Activated T-cell treated with anti-CD3 and anti-CD28 coated beads, Interleukin-2, amount 50 U/mL, for 24 hours (primary cell): ENCODE results near the gene RAB3GAP1.
A peak's percentile ranks its signal among the peaks of the same experiment; 100 is the strongest.

Source experiments
- DNase-seq: peaks from one replicate; pipeline ENCODE4 v3.0.0-alpha.2; 2020
- H3K27ac Mint-ChIP-seq: 2 replicates; pipeline ENCODE4 v1.8.0; 2020; ENCODE audit warnings: mild to moderate bottlenecking, mixed read lengths
- H3K27me3 Mint-ChIP-seq: 2 replicates; pipeline ENCODE4 v1.8.0; 2020; ENCODE audit warnings: mixed read lengths
- H3K36me3 Mint-ChIP-seq: 2 replicates; pipeline ENCODE4 v1.8.0; 2020; ENCODE audit warnings: low read depth, mixed read lengths
- H3K4me1 Mint-ChIP-seq: 2 replicates; pipeline ENCODE4 v1.8.0; 2020; ENCODE audit warnings: low read depth, mixed read lengths
- H3K4me3 Mint-ChIP-seq: 2 replicates; pipeline ENCODE4 v1.8.0; 2020; ENCODE audit warnings: mild to moderate bottlenecking, moderate library complexity, mixed read lengths
- H3K9me3 Mint-ChIP-seq: 2 replicates; pipeline ENCODE4 v1.8.0; 2020; ENCODE audit warnings: mixed read lengths

Gene RAB3GAP1

GRCh38 chr2:135154962-135155361 lies 102.9 kb downstream of the RAB3GAP1 start:
- Mint-ChIP-seq H3K36me3 (peaks cover 92% of the 10 kb centered on the region), H3K4me3 (no peak overlapping the region), H3K27ac (peak overlapping the region; percentile 72), H3K9me3 (no peaks in the 10 kb centered on the region), H3K27me3 (no peaks in the 10 kb centered on the region), H3K4me1 (peaks cover 38% of the 10 kb centered on the region)
- DNase-seq, result no peak

- DNase-seq, result no peak
- peaks cover 29% of the 10 kb centered on the region for H3K4me1 Mint-ChIP-seq
- no peaks in the 10 kb centered on the region for H3K9me3 Mint-ChIP-seq
- H3K27ac Mint-ChIP-seq, result peak overlapping the region; percentile 1
- no peak overlapping the region for H3K4me3 Mint-ChIP-seq
- H3K27me3 Mint-ChIP-seq, result no peaks in the 10 kb centered on the region
- H3K36me3 Mint-ChIP-seq, result peaks cover 74% of the 10 kb centered on the region
These were observed 105.8 kb downstream of the RAB3GAP1 start for GRCh38 chr2:135157856-135158255.

GRCh38 chr2:135159191-135159590 lies 107.1 kb downstream of the RAB3GAP1 start:
- H3K4me1 Mint-ChIP-seq, result peaks cover 28% of the 10 kb centered on the region
- peaks cover 76% of the 10 kb centered on the region for H3K36me3 Mint-ChIP-seq
- peak overlapping the region; percentile 31 for H3K27ac Mint-ChIP-seq
- no peaks in the 10 kb centered on the region for H3K27me3 Mint-ChIP-seq
- no peak overlapping the region for H3K4me3 Mint-ChIP-seq
- H3K9me3 Mint-ChIP-seq, result no peaks in the 10 kb centered on the region
- DNase-seq, result no peak

- no peak for DNase-seq
- H3K4me3 Mint-ChIP-seq, result no peak overlapping the region
- no peaks in the 10 kb centered on the region for H3K9me3 Mint-ChIP-seq
- peaks cover 11% of the 10 kb centered on the region for H3K4me1 Mint-ChIP-seq
- H3K36me3 Mint-ChIP-seq, result peaks cover 69% of the 10 kb centered on the region
- peak overlapping the region; percentile 74 for H3K27ac Mint-ChIP-seq
- no peaks in the 10 kb centered on the region for H3K27me3 Mint-ChIP-seq
These were observed 110.3 kb downstream of the RAB3GAP1 start for GRCh38 chr2:135162377-135162776.

GRCh38 chr2:135162786-135163185 lies 110.7 kb downstream of the RAB3GAP1 start:
- Mint-ChIP-seq H3K4me1 (peaks cover 11% of the 10 kb centered on the region), H3K27me3 (no peaks in the 10 kb centered on the region), H3K9me3 (no peaks in the 10 kb centered on the region), H3K27ac (peak overlapping the region; percentile 74), H3K4me3 (no peak overlapping the region), H3K36me3 (peaks cover 70% of the 10 kb centered on the region)
- no peak for DNase-seq

- no peaks in the 10 kb centered on the region for H3K27me3 Mint-ChIP-seq
- H3K36me3 Mint-ChIP-seq, result peaks cover 70% of the 10 kb centered on the region
- no peaks in the 10 kb centered on the region for H3K9me3 Mint-ChIP-seq
- H3K27ac Mint-ChIP-seq, result peak overlapping the region; percentile 48
- H3K4me1 Mint-ChIP-seq, result peaks cover 11% of the 10 kb centered on the region
- no peak overlapping the region for H3K4me3 Mint-ChIP-seq
- no peak for DNase-seq
These were observed 111.2 kb downstream of the RAB3GAP1 start for GRCh38 chr2:135163306-135163705.

GRCh38 chr2:135163901-135164300 lies 111.8 kb downstream of the RAB3GAP1 start:
- H3K4me3 Mint-ChIP-seq, result no peak overlapping the region
- no peak for DNase-seq
- peaks cover 12% of the 10 kb centered on the region for H3K4me1 Mint-ChIP-seq
- no peaks in the 10 kb centered on the region for H3K27me3 Mint-ChIP-seq
- H3K9me3 Mint-ChIP-seq, result no peaks in the 10 kb centered on the region
- no peak overlapping the region for H3K27ac Mint-ChIP-seq
- peaks cover 70% of the 10 kb centered on the region for H3K36me3 Mint-ChIP-seq

GRCh38 chr2:135164431-135164830 lies 112.3 kb downstream of the RAB3GAP1 start:
- Mint-ChIP-seq H3K4me3 (no peak overlapping the region), H3K36me3 (peaks cover 71% of the 10 kb centered on the region), H3K9me3 (no peaks in the 10 kb centered on the region), H3K27ac (peak overlapping the region; percentile 77), H3K4me1 (peaks cover 15% of the 10 kb centered on the region), H3K27me3 (no peaks in the 10 kb centered on the region)
- DNase-seq, result no peak

GRCh38 chr2:135167273-135167672 lies 115.2 kb downstream of the RAB3GAP1 start:
- Mint-ChIP-seq H3K4me3 (no peak overlapping the region), H3K4me1 (peaks cover 21% of the 10 kb centered on the region), H3K36me3 (peaks cover 85% of the 10 kb centered on the region), H3K27me3 (no peaks in the 10 kb centered on the region), H3K9me3 (no peaks in the 10 kb centered on the region), H3K27ac (peak overlapping the region; percentile 2)
- DNase-seq, result no peak

- H3K4me1 Mint-ChIP-seq, result peaks cover 15% of the 10 kb centered on the region
- H3K9me3 Mint-ChIP-seq, result no peaks in the 10 kb centered on the region
- H3K36me3 Mint-ChIP-seq, result peaks cover 85% of the 10 kb centered on the region
- H3K27ac Mint-ChIP-seq, result peak overlapping the region; percentile 79
- H3K4me3 Mint-ChIP-seq, result no peak overlapping the region
- H3K27me3 Mint-ChIP-seq, result no peaks in the 10 kb centered on the region
- no peak for DNase-seq
These were observed 116.2 kb downstream of the RAB3GAP1 start for GRCh38 chr2:135168204-135168856.

- Mint-ChIP-seq H3K9me3 (no peaks in the 10 kb centered on the region), H3K36me3 (peaks cover 87% of the 10 kb centered on the region), H3K27ac (no peak overlapping the region), H3K4me3 (peak overlapping the region; percentile 40), H3K4me1 (peaks cover 15% of the 10 kb centered on the region), H3K27me3 (no peaks in the 10 kb centered on the region)
- no peak for DNase-seq
These were observed 118.0 kb downstream of the RAB3GAP1 start for GRCh38 chr2:135169900-135170753.

- Mint-ChIP-seq H3K36me3 (peaks cover 81% of the 10 kb centered on the region), H3K4me3 (no peak overlapping the region), H3K9me3 (peaks cover 4% of the 10 kb centered on the region), H3K27ac (no peak overlapping the region), H3K27me3 (no peaks in the 10 kb centered on the region), H3K4me1 (peaks cover 13% of the 10 kb centered on the region)
- no peak for DNase-seq
These were observed 122.1 kb downstream of the RAB3GAP1 start for GRCh38 chr2:135174049-135174809.

- Mint-ChIP-seq H3K4me1 (peaks cover 9% of the 10 kb centered on the region), H3K27ac (no peak overlapping the region), H3K9me3 (peaks cover 4% of the 10 kb centered on the region), H3K27me3 (no peaks in the 10 kb centered on the region), H3K4me3 (no peak overlapping the region), H3K36me3 (peaks cover 75% of the 10 kb centered on the region)
- DNase-seq, result no peak
These were observed 122.7 kb downstream of the RAB3GAP1 start for GRCh38 chr2:135174810-135175093.

GRCh38 chr2:135175177-135175576 lies 123.1 kb downstream of the RAB3GAP1 start:
- DNase-seq, result no peak
- H3K27me3 Mint-ChIP-seq, result no peaks in the 10 kb centered on the region
- peaks cover 4% of the 10 kb centered on the region for H3K9me3 Mint-ChIP-seq
- H3K4me1 Mint-ChIP-seq, result peaks cover 6% of the 10 kb centered on the region
- H3K27ac Mint-ChIP-seq, result no peak overlapping the region
- peaks cover 72% of the 10 kb centered on the region for H3K36me3 Mint-ChIP-seq
- no peak overlapping the region for H3K4me3 Mint-ChIP-seq

- no peak for DNase-seq
- Mint-ChIP-seq H3K27me3 (no peaks in the 10 kb centered on the region), H3K4me1 (no peaks in the 10 kb centered on the region), H3K4me3 (no peak overlapping the region), H3K9me3 (peaks cover 4% of the 10 kb centered on the region), H3K27ac (no peak overlapping the region), H3K36me3 (peaks cover 29% of the 10 kb centered on the region)
These were observed 127.6 kb downstream of the RAB3GAP1 start for GRCh38 chr2:135179689-135180088.
